Measurements from ENCODE around the gene MANEA. TPM values are rescaled to one million over a fixed set of nuclear protein-coding genes. Genes with fewer than 3 reads are reported as not detected.
"Not testable (repeated sequence)": the region's sequence is repeated elsewhere in the genome, so short reads cannot be mapped to it uniquely, and the experiment has no call there.

Gene MANEA
- total and polyA plus RNA-seq, 7 donors = 1.0 to 3.7 (median 2.6) TPM

DNA sequence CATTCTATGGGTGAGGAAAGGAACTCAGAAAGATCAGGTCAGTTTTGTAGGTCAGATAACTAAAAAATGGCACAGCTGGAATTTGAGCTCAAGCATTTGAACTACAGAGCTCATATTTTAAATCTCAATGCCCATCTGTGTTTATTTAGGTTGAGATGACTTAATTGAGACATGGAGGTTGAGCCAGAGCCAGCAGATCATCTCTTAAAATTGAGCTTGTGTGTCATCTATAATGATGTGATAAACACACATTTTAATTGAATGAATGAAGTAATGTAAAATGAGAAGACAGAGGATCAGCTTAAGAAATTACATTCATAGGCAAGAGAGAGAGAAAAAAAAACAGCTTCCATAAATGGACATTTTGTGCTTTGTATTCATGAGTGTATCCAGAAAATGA is 3.7 kb downstream of the MANEA start:
- H3K27me3 ChIP-seq (ENCODE audit: insufficient read depth in 3 of 3, low read length in 2 of 3) = no peaks in the 10 kb centered on the region
- TF ChIP-seq, protein P1, sequence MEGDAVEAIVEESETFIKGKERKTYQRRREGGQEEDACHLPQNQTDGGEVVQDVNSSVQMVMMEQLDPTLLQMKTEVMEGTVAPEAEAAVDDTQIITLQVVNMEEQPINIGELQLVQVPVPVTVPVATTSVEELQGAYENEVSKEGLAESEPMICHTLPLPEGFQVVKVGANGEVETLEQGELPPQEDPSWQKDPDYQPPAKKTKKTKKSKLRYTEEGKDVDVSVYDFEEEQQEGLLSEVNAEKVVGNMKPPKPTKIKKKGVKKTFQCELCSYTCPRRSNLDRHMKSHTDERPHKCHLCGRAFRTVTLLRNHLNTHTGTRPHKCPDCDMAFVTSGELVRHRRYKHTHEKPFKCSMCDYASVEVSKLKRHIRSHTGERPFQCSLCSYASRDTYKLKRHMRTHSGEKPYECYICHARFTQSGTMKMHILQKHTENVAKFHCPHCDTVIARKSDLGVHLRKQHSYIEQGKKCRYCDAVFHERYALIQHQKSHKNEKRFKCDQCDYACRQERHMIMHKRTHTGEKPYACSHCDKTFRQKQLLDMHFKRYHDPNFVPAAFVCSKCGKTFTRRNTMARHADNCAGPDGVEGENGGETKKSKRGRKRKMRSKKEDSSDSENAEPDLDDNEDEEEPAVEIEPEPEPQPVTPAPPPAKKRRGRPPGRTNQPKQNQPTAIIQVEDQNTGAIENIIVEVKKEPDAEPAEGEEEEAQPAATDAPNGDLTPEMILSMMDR (IDR thresholded peaks at IDR 0.05) = no peak
- H3K27ac ChIP-seq = no peak overlapping the region
- intact Hi-C loops (cut with DNase I) = no loop called here
- no peaks in the 10 kb centered on the region for H3K36me3 ChIP-seq (ENCODE audit: insufficient read depth in 1 of 2, low read depth in 1 of 2)
- H3K4me1 ChIP-seq = peaks cover 4% of the 10 kb centered on the region
- H3K4me3 ChIP-seq = no peak overlapping the region
- ATAC-seq (no peak), DNase-seq (no peak)
- no peaks in the 10 kb centered on the region for H3K9me3 ChIP-seq

DNA sequence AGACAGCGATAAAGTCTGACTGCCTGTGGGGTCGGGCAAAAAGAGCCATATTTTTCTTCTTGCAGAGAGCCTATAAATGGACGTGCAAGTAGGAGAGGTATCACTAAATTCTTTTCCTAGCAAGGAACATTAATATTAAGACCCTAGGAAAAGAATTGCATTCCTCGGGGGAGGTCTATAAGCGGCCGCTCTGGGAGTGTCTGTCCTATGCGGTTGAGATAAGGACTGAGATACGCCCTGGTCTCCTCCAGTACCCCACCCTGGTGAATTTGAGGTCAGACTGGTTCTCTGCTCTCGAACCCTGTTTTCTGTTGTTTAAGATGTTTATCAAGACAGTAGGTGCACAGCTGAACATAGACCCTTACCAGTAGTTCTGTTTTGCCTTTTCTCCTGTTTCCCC is 6.9 kb downstream of the MANEA start:
- 97 to 98% (median 97%) methylated on average over 9 of the region's 9 CpGs for WGBS, 3 donors
- H3K27ac ChIP-seq; intact Hi-C loops (cut with DNase I); H3K4me3 ChIP-seq; H3K27me3 ChIP-seq (ENCODE audit: insufficient read depth in 3 of 3, low read length in 2 of 3); DNase-seq; ATAC-seq; H3K4me1 ChIP-seq; H3K9me3 ChIP-seq; H3K36me3 ChIP-seq (ENCODE audit: insufficient read depth in 1 of 2, low read depth in 1 of 2): not testable (repeated sequence)

- no peaks in the 10 kb centered on the region for H3K27me3 ChIP-seq (ENCODE audit: insufficient read depth in 3 of 3, low read length in 2 of 3)
- no peak for DNase-seq
- TF ChIP-seq, protein P1 (IDR thresholded peaks at IDR 0.05) = no peak
- no peaks in the 10 kb centered on the region for H3K9me3 ChIP-seq
- H3K36me3 ChIP-seq (ENCODE audit: insufficient read depth in 1 of 2, low read depth in 1 of 2) = no peaks in the 10 kb centered on the region
- no peak for ATAC-seq
- H3K4me1 ChIP-seq = peaks cover 5% of the 10 kb centered on the region
- WGBS, 3 donors = 91 to 100% (median 99%) methylated on average over 1 of the region's 1 CpG
- H3K27ac ChIP-seq = no peak overlapping the region
- intact Hi-C loops (cut with DNase I) = no loop called here
- H3K4me3 ChIP-seq = no peak overlapping the region
Observed at GRCh38 chr6:95587989-95588388, 10.7 kb downstream of the MANEA start.

GRCh38 chr6:95589067-95589466 is 11.7 kb downstream of the MANEA start:
- no peaks in the 10 kb centered on the region for H3K36me3 ChIP-seq (ENCODE audit: insufficient read depth in 1 of 2, low read depth in 1 of 2)
- no peak for DNase-seq
- intact Hi-C loops (cut with DNase I) = no loop called here
- no peak overlapping the region for H3K27ac ChIP-seq
- H3K9me3 ChIP-seq = no peaks in the 10 kb centered on the region
- TF ChIP-seq, protein P1 (IDR thresholded peaks at IDR 0.05) = no peak
- peaks cover 5% of the 10 kb centered on the region for H3K4me1 ChIP-seq
- no peaks in the 10 kb centered on the region for H3K27me3 ChIP-seq (ENCODE audit: insufficient read depth in 3 of 3, low read length in 2 of 3)
- ATAC-seq = no peak
- 89 to 93% (median 89%) methylated on average over 1 of the region's 1 CpG for WGBS, 3 donors
- no peak overlapping the region for H3K4me3 ChIP-seq

GRCh38 chr6:95589826-95590570 is 12.7 kb downstream of the MANEA start:
- H3K4me3 ChIP-seq = no peak overlapping the region
- no peak overlapping the region for H3K27ac ChIP-seq
- no peaks in the 10 kb centered on the region for H3K36me3 ChIP-seq (ENCODE audit: insufficient read depth in 1 of 2, low read depth in 1 of 2)
- ATAC-seq = no peak
- DNase-seq = no peak
- no peaks in the 10 kb centered on the region for H3K9me3 ChIP-seq
- TF ChIP-seq, protein P1 (IDR thresholded peaks at IDR 0.05) = no peak
- intact Hi-C loops (cut with DNase I) = no loop called here
- 57 to 71% (median 65%) methylated on average over 4 of the region's 4 CpGs for WGBS, 3 donors
- no peaks in the 10 kb centered on the region for H3K27me3 ChIP-seq (ENCODE audit: insufficient read depth in 3 of 3, low read length in 2 of 3)
- H3K4me1 ChIP-seq = peaks cover 5% of the 10 kb centered on the region
